ENCODE data around the gene HMHB1.

- TF ChIP-seq CTCF (IDR thresholded peaks at IDR 0.05; ENCODE audit: insufficient read depth, low read length) (no peak), GABPA (IDR thresholded peaks at IDR 0.05; ENCODE audit: low read depth) (no peak)
Measured at GRCh38 chr5:143790457-143791112, 21.4 kb upstream of the HMHB1 start.

Measured in HL-60 (cell line).